ENCODE data around the gene MFSD12.

DNA sequence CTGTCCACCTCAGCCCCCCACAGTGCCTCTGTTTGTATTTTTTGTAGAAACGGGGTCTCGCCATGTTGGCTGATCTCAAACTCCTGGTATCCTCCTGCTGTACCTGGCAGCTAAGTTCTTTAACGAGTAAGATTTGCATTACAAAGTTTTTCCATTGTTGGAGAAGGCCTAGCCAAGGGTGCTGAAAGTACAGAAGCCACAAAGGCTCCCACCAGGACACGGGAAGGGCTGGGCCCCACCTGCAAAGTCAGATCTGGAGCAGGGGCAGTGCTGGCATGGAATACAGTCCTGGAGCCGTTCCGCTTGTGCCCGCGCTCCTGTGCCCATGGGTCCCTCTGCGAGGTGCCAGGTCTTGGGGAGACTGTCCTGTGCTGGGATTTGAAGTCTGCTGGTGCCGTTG is 39.1 kb downstream of the MFSD12 start:
- TF ChIP-seq, protein P1, sequence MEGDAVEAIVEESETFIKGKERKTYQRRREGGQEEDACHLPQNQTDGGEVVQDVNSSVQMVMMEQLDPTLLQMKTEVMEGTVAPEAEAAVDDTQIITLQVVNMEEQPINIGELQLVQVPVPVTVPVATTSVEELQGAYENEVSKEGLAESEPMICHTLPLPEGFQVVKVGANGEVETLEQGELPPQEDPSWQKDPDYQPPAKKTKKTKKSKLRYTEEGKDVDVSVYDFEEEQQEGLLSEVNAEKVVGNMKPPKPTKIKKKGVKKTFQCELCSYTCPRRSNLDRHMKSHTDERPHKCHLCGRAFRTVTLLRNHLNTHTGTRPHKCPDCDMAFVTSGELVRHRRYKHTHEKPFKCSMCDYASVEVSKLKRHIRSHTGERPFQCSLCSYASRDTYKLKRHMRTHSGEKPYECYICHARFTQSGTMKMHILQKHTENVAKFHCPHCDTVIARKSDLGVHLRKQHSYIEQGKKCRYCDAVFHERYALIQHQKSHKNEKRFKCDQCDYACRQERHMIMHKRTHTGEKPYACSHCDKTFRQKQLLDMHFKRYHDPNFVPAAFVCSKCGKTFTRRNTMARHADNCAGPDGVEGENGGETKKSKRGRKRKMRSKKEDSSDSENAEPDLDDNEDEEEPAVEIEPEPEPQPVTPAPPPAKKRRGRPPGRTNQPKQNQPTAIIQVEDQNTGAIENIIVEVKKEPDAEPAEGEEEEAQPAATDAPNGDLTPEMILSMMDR (IDR thresholded peaks at IDR 0.05; ENCODE audit: insufficient read depth, low read length, poor library complexity, severe bottlenecking), result no peak
- TF ChIP-seq EZH2phosphoT487 (conservative IDR thresholded peaks at IDR 0.05; ENCODE audit: low read length), result no peak
